HG02981 (cell line): ENCODE measurements around the gene ADAT3.

ENCODE experiments used
- ATAC-seq: cut with Tn5 transposase; IDR thresholded peaks from one replicate; pipeline ENCODE4 v1.9.1; 2021; ENCODE audit warnings: mild to moderate bottlenecking, moderate library complexity; ENCODE audit not compliant: unreplicated experiment

Gene ADAT3

DNA sequence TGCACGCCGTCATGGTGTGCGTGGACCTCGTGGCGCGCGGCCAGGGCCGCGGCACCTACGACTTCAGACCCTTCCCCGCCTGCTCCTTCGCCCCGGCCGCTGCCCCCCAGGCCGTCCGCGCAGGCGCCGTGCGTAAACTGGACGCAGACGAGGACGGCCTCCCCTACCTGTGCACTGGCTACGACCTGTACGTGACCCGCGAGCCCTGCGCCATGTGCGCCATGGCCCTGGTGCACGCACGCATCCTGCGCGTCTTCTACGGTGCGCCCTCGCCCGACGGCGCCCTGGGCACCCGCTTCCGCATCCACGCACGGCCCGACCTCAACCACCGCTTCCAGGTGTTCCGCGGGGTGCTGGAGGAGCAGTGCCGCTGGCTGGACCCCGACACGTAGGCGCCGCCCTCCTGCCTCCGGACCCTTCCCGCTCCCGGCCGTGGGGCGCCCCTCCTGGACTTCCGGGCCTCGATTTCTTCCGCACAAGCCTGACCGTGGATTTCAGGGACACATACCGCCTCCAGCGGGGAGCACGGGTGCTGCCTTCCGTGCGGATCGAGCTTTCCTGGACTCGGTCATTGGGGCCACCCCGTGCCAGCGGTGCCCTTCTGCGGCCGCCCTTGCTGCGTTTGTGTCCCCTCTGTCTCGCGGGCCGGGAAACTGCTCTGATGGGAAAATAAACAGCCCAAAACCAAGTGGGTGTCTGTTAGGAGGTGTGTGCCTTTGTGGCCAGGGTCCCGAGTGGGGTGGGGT lies 7.7 kb downstream of the ADAT3 start:
- no peak for ATAC-seq

DNA sequence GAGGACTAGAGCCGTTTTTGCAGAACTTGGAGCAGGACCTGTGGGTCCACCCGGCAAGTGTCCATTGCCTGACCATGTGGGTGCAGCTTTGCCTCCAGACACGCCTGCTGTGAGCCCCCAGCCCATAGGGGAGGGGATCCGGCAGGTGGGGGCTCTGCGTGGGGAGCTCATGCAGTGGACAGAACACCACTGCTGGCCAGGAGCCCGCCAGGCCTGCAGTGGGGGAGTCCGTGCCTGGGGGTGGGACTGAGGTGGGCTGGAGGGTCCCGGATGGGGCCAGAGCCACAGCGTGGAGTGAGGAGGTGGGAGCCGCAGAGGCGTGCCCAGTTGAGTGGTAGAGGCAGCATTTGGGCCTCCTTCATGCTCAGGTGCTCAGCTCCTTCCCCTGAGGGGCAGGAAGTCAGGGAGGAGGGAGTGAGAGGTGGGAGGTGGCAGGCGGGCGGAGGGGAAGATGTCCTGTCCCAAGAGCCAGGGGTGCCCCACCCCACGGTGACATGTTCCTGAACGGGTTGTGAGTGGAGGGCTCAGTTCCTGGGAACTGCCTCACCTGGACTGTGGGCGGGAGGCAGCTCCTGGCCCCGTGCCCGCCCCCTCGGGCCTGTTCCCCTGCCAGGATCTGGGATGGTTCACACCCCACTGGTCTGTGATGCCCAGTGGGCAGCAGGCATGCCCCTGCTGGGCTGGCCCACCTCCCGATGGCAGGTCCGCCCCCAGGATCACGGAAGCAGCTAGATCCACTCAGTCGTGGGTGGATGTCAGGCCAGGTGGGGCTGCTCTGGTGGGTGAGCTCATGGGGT lies 8.8 kb downstream of the ADAT3 start:
- no peak for ATAC-seq

DNA sequence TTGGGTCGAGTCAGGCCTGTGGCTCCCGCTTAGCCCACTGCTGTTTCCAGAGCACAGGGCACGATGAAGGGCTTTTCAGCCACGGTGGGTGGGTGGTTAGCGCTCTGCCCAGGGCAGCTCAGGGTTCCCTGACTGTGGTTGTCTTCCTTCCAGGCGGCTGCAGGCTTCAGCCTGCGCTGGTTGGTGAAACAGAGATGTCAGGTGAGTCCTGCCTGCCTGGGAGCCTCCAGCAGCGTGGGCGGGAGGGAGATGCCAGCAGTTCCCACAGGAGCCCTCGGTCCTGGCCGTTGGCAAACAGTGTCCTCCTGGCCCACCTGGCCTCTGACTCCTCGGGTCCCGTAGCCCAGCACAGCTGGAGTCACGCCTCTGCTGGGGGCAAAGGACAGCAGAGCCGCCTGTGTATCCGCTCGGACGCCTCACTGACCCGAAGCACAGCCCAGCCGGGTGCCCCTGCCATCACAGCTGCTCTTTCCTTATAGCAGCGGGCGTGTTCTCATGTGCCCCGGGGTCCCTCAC lies 9.7 kb downstream of the ADAT3 start:
- ATAC-seq: no peak

DNA sequence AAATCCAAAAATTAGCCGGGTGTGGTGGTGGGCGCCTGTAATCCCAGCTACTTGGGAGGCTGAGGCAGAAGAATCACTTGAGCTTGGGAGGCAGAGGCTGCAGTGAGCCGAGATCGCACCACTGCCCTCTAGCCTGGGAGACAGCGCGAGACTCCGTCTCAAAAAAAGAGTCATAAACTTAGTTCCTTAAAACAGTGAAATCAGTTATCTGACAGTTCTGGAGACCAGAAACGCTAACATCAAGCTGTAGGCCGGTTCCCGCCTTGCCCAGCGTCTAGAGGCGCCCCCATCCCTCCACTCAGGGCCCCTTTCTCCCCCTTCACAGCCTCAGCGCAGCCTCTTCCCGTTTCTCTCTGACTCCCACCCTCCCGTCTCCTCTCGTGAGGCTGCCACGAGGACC lies 11.9 kb downstream of the ADAT3 start:
- ATAC-seq: no peak

DNA sequence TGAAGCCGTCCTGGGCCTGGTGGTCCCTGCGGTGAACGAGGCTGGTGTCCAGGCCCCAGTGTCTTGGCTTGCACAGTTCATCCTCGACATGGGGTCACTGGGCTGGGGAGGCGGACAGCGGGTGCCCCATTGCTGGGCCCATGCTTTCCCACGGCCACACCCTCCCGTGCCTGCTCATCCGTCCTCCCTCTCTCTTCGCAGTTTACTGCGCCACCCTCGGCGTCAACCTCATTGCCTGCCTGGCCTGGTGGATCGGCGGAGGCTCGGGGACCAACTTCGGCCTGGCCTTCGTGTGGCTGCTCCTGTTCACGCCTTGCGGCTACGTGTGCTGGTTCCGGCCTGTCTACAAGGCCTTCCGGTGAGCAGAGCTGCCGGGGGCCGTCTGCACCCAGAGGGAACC lies 12.7 kb downstream of the ADAT3 start:
- no peak for ATAC-seq

DNA sequence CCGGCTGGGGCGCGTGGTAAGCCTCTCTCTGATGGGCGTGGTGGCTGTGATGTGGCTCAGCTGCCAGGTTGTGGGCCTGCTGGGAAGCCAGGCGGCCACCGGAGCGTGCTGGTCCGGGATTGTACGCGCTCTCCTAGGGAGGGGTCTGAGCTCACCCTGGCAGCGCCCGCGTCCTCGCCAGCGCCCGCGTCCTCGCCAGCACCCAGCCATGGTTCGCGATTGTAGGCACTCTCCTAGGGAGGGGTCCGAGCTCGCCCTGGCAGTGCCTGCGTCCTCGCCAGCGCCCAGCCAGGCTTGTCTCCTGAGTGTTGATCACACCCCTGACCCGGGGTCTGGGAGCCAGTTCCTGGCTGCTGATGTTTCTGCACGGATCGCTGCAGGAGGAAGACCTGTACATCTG lies 13.8 kb downstream of the ADAT3 start:
- ATAC-seq: no peak

DNA sequence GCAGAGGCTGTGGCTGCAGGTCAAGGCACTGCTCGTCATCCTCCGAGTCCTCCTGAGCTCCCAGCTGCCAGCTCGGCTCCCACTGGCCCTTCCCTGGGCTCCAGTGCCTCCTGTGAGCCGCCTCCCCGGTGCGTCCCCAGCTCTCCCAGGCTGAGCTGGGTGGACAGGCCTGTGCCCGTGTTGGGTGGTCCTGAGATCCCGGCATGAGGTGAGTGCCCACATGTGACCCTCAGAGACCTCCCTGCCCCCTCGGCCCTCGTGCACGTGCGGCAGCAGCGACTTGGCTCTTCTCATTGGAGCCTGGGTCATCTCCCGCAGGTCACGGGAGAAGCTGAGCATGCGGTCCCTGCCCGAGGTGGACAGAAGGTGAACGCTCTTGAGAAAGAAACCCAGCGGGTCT lies 15.4 kb downstream of the ADAT3 start:
- ATAC-seq: no peak

DNA sequence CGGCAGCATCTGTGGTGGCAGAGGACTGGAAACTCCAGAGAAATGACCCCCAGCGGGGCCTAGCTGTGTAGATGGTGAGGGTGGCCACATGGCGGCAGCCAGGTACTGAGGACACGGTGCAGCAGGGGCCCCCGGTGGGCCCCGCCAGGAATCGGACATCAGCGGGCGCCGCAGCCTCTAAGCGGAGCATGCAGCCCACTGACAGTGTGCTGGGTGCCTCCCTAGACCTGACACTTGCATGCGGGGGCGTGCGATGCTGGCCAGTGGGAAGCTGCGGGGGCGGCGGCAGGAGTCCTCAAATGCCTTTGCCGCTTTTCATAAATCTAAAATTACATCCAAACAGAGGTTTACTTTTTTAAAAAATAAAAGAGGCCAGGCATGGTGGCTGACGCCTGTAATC lies 16.1 kb downstream of the ADAT3 start:
- ATAC-seq: no peak

DNA sequence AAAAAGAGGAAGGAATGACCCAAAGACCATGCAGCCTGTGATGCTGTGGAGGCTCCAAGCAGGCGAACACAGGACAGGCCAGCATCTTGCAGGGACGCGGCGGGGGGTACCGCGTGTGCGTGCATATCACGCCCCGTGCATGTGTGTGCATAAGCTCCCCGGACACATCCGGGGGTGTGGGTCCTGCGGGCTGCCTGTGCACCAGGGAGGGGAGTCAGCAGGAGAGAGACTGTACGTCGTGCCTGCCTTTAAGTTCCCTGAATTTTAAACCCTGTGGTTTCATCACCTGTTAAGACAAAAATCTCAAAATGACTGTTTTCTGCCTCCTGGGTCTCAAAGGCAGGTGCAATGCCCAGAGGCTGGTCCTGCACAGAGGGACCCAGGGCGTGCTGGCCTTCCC lies 16.6 kb downstream of the ADAT3 start:
- ATAC-seq: no peak

DNA sequence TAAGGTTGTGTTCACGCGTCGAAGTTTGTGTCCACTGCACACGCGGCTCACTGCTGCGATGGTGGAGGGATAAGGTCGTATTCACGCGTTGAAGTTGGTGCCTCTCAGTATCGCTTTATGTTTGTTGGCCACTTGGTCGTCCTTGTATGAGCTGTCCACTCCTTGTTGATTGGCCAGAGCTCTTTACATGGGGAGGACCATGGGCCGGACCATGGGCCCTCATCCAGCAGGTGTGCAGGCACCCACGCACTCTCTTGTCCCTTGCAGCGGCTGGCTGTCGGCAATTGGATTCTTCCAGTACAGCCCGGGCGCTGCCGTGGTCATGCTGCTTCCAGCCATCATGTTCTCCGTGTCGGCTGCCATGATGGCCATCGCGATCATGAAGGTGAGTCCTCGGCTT lies 17.6 kb downstream of the ADAT3 start:
- no peak for ATAC-seq

DNA sequence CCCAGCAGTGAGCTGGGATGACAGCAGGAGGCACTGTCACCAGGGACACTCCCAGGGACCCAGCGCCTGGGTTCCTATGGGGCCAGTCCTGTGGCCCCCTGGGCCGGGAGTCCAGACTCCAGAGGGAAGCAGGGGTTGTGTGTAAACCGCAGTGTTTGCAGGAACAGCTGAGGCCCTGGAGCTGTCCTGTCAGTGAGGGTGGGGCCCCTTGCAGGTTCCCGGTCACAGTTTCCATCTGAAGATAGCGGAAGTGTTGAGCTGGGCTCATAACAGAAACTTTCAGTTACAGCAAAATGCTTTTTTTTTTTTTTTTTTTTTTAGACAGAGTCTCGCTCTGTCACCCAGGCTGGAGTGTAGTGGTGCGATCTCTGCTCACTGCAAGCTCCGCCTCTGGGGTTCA lies 18.1 kb downstream of the ADAT3 start:
- ATAC-seq: no peak

DNA sequence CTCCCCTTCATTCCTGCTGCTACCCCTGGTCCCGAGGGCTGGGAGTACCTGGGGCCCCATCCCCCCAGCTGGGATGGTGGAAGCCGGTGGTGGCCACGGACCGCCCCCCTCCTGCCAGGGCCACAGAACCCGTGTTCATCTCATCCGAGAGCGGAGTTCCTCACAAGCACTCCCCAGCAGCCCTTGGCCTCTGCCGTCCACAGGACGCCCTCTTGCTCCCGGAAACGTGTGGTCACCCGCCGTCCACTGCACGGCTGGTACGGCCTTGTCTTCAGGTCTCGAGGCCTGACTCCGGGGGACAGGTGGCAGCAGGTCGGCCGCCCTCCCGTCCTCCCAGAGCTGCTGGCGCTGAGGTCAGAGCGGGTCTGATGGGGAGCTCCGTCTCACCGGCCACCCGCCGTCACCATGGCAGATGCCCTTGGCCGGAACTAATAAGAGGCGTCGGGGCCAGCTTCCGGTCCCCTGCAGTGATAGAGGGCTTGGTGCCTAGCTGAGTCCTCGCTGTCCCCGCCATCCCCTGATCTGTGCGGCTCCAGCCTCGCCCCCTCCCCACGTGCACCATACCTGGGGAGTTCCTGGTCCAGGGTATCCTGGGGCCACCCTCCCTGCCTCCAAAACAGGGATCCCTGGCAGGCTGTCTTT lies 19.2 kb downstream of the ADAT3 start:
- no peak for ATAC-seq

DNA sequence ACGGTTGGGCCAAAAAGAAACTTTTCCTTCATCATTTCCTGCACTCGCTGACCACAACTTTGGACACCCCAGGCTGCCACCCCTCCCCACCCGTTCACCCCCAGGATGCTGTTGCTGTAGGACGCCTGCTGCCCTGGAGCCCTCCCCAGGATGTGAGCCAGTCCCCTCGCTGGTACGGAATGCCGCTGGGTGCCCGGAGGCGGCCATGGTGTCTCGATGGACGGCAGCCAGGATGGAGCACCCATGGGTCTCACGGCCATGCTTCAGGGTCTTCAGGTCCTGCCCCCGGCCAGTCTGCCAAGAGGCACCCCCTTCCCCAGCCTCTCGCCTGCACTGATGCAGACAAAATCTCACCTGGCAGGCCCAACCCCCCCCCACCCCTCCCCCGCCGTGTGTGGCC lies 20.3 kb downstream of the ADAT3 start:
- ATAC-seq: no peak

DNA sequence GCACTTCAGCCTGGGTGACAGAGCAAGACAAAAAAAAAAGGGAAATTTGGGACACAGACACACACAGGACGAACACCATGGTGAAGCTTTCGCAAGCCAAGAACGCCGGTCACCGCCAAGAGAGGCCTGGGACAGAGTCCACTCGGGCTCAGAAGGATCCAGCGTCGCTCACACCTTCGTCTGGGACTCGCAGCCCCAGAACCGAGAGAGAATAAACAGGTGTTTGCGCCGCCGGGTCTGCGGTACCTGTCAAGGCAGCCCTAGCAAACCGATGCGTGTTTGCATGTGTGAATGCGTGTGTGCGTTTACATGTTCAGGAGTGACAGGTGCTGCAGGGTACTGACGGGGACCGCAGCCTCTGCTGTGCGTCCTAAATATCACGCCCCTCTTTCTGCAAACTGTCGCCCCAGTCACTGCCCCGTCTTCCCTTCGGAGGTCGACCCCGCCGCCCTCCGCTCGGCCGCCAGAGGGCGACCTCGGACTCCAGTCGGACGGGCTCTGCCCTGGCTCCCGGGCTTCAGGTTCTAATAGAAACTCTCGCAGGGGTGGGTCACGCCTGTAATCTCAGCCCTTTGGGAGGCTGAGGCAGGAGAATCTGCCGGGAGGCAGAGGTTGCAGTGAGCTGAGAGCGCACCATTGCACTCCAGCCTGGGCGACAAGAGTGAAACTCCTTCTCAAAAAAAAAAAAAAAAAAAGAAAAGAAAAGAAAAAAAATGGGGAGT lies 24.0 kb downstream of the ADAT3 start:
- ATAC-seq: no peak

DNA sequence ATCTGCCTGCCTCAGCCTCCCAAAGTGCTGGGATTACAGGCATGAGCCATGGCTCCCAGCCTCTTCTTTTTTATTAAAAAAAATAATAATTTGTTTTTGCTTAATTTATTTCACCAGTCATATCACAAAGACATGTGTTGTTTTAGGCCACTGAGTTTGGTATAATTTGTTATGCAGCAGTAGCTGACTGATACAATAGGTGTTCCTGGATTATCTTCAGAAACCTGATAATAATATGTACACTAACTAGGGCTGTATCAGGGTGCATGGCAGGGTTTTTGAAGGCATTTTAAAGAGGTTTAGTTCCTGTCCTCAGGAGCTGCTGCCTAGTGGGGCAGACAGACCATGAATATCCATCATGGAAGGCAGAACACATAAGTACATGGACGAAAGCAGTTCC lies 26.2 kb downstream of the ADAT3 start:
- no peak for ATAC-seq

DNA sequence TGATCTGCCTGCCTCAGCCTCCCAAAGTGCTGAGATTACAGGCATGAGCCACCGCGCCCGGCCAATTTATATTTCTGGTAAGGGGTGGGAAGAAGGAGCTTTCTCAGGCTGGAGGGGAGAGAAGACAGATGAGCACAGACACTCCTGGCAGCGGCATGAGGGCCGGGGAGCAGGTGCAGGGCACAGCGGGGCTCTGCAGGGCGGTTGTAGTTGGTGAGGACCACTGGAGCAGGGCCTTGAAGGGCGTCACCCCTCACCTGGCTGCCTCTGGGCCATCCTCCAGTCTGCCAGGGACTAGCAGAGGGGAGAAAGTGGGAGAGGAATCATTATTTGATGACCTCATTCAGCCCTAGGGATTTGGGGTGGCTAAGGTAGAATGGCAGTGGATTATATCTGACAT lies 27.2 kb downstream of the ADAT3 start:
- no peak for ATAC-seq

DNA sequence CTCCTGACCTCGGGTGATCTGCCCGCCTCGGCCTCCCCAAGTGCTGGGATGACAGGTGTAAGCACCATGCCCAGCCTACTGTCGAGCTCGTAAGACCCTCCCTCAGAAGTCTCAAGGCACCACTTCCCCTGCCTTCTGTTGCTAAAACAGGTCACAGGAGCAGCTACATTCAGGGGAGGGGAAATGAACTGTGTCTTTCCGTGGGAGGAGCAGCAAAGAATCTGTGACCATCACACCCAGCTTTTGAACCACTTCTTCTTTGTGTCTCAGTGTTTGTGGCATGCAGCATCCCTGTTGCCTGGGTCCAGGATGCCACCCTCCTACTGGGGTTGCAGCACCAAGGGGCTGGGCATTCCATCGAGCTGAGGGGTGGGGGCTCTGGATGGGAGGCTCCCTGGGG lies 28.0 kb downstream of the ADAT3 start:
- ATAC-seq: no peak

DNA sequence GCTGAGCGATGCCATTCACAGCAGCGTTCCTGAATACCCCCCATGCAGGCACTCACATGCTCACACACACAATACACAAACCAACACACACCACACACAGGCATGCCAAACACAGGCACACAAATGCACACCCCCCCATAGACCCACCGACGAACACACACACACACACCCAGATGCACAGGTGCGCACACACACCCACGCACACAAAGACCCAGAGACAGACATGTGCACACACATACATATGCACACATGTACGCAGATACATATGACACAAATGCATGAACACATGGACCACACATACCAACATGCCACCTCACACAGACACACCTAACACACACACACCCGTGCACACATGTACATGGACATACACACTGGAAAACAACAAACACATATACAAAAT lies 28.7 kb downstream of the ADAT3 start:
- no peak for ATAC-seq

DNA sequence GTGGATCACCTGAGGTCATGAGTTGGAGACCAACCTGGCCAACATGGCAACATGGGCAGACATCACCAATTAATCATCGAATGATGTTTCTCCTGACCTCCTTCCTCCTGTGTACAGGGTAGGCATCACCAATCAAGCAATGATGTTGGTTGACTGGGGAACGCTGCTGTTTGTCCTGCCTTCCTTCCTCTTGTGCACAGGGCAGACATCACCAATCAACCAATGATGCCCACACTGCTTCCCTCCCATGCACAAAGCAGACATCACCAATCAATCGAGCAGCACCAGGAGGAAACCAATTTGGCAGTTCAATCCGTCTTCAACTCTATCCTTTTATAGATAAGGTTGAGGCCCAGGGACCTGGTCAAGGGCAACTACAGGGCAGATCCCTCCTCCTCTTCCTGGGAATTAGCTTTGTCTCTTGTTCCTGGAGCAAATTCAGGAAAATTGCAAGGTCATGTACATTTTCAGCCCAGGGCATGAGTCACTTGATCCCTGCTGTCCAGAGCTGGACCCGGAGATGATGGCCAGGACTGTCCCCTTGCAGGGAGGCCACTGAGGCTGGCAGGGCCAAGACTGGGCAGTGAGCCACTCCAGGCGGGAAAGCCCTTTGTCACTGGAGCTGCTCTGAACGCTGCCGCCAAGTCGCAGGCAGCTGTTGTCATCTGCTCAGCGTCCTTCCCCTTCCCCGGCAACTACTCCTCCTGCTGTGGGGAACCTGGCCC lies 30.4 kb downstream of the ADAT3 start:
- no peak for ATAC-seq

DNA sequence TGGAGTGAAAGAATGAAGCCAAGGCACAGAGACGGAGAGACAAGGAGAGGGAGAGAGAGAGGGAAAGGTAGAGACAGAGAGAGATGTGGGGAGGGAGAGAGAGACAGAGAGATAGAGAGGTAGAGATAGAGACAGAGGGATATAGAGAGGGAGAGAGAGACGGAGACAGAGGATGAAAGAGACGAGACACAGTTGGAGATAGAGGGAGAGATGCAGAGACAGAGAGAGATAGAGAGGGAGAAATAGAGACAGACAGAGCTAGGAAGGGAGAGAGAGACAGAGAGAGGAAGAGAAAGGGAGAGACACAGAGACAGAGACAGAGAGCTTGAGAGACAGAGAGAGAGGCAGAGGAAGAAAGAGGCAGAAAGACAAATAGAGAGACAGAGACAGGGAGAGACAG lies 31.2 kb downstream of the ADAT3 start:
- no peak for ATAC-seq
